Ishikawa (cell line): Measurements from ENCODE around the gene REG3A.

ENCODE experiments used
- CEBPB ChIP-seq: IDR thresholded peaks from 2 replicates; pipeline ENCODE4 v1.6.1; 2012
- CREB1 ChIP-seq: IDR thresholded peaks from 2 replicates; pipeline ENCODE4 v1.6.1; 2012; ENCODE audit warnings: low read depth
- EGR1 ChIP-seq: IDR thresholded peaks from 2 replicates; pipeline ENCODE4 v1.6.1; 2012
- EP300 ChIP-seq: IDR thresholded peaks from 2 replicates; pipeline ENCODE4 v1.6.1; 2012; ENCODE audit warnings: borderline replicate concordance
- FOXM1 ChIP-seq: IDR thresholded peaks from 2 replicates; pipeline ENCODE4 v1.6.1; 2012; ENCODE audit warnings: low read depth, borderline replicate concordance
- MAX ChIP-seq: IDR thresholded peaks from 2 replicates; pipeline ENCODE4 v1.6.1; 2012
- NFIC ChIP-seq: IDR thresholded peaks from 2 replicates; pipeline ENCODE4 v1.6.1; 2012
- RAD21 ChIP-seq: IDR thresholded peaks from 2 replicates; pipeline ENCODE4 v1.6.1; 2012; ENCODE audit warnings: low read depth
- REST ChIP-seq: IDR thresholded peaks from 2 replicates; pipeline ENCODE4 v1.6.1; 2012; ENCODE audit warnings: low read depth, mild to moderate bottlenecking
- TAF1 ChIP-seq: IDR thresholded peaks from 2 replicates; pipeline ENCODE4 v1.6.1; 2012; ENCODE audit warnings: low read depth, mild to moderate bottlenecking
- TCF12 ChIP-seq: IDR thresholded peaks from 2 replicates; pipeline ENCODE4 v1.6.1; 2012; ENCODE audit warnings: low read depth
- TEAD4 ChIP-seq: IDR thresholded peaks from 2 replicates; pipeline ENCODE4 v1.6.1; 2012
- USF1 ChIP-seq: IDR thresholded peaks from 2 replicates; pipeline ENCODE4 v1.6.1; 2012
- YY1 ChIP-seq: IDR thresholded peaks from 2 replicates; pipeline ENCODE4 v1.6.1; 2012; ENCODE audit warnings: low read depth
- ZBTB7A ChIP-seq: IDR thresholded peaks from 2 replicates; pipeline ENCODE4 v1.6.1; 2012; ENCODE audit warnings: low read depth

The REG3A gene

GRCh38 chr2:79159653-79160052 is at the start of gene REG3A:
TSS of gene REG3A (minus strand) at chr2:79159753. CDS start at chr2:79159405, 348 bp downstream.
- TF ChIP-seq TCF12: no peak
- no peak for TF ChIP-seq EGR1
- TF ChIP-seq EP300: no peak
- no peak for TF ChIP-seq RAD21
- TF ChIP-seq MAX: no peak
- TF ChIP-seq NFIC: no peak
- TF ChIP-seq USF1: no peak
- no peak for TF ChIP-seq ZBTB7A
- TF ChIP-seq CEBPB: no peak
- no peak for TF ChIP-seq FOXM1
- TF ChIP-seq TAF1: no peak
- TF ChIP-seq TEAD4: no peak
- no peak for TF ChIP-seq REST
- no peak for TF ChIP-seq YY1
- no peak for TF ChIP-seq CREB1

GRCh38 chr2:79200762-79201161 is 41.2 kb upstream of the REG3A start:
- TF ChIP-seq TCF12: no peak
- TF ChIP-seq ZBTB7A: no peak
- no peak for TF ChIP-seq CREB1
- no peak for TF ChIP-seq TAF1
- TF ChIP-seq TEAD4: no peak
- TF ChIP-seq FOXM1: no peak
- no peak for TF ChIP-seq RAD21
- no peak for TF ChIP-seq NFIC
- no peak for TF ChIP-seq REST
- no peak for TF ChIP-seq CEBPB
- TF ChIP-seq EP300: no peak
- no peak for TF ChIP-seq EGR1
- no peak for TF ChIP-seq USF1
- no peak for TF ChIP-seq MAX
- TF ChIP-seq YY1: no peak

GRCh38 chr2:79191816-79192215 is 32.3 kb upstream of the REG3A start:
- TF ChIP-seq CEBPB (no peak), FOXM1 (no peak), NFIC (no peak), EP300 (no peak), RAD21 (no peak), ZBTB7A (no peak), YY1 (no peak), USF1 (no peak), EGR1 (no peak), MAX (no peak), CREB1 (no peak)

- TF ChIP-seq MAX (no peak), YY1 (no peak)
Observed at GRCh38 chr2:79191081-79191480, 31.5 kb upstream of the REG3A start.

- TF ChIP-seq RAD21: no peak
- TF ChIP-seq YY1: no peak
- no peak for TF ChIP-seq REST
- no peak for TF ChIP-seq TCF12
- TF ChIP-seq CREB1: no peak
- TF ChIP-seq MAX: no peak
- no peak for TF ChIP-seq TEAD4
- TF ChIP-seq NFIC: no peak
- no peak for TF ChIP-seq TAF1
- no peak for TF ChIP-seq EP300
- TF ChIP-seq ZBTB7A: no peak
- TF ChIP-seq FOXM1: no peak
- no peak for TF ChIP-seq USF1
Observed at GRCh38 chr2:79189465-79189864, 29.9 kb upstream of the REG3A start.
